Osteoblast (primary cell): ENCODE measurements around the gene SAMD4A. TPM values are rescaled to one million over a fixed set of nuclear protein-coding genes. Genes with fewer than 3 reads are reported as not detected.

Experiments used
- DNase-seq: peaks from one replicate; pipeline ENCODE4 v3.0.0; 2011; ENCODE audit warnings: low spot score, mixed read lengths; ENCODE audit not compliant: insufficient read length; ENCODE audit errors: missing footprints
- H2AFZ ChIP-seq: 2 replicates; pipeline ENCODE4 v1.6.0; 2011; ENCODE audit warnings: mild to moderate bottlenecking, low read length
- H3K27ac ChIP-seq: 2 replicates; pipeline ENCODE4 v1.5.1; 2011; ENCODE audit warnings: mild to moderate bottlenecking, low read depth, low read length, moderate library complexity
- H3K27me3 ChIP-seq: 2 replicates; pipeline ENCODE4 v1.6.0; 2012; ENCODE audit warnings: mild to moderate bottlenecking, control low read depth, inconsistent platforms, low read length, moderate library complexity; ENCODE audit not compliant: insufficient read depth
- H3K36me3 ChIP-seq: 2 replicates; pipeline ENCODE4 v1.5.1; 2011; ENCODE audit warnings: mild to moderate bottlenecking, low read length, control low read depth, moderate library complexity; ENCODE audit not compliant: insufficient read depth
- H3K4me1 ChIP-seq: 2 replicates; pipeline ENCODE4 v1.5.1; 2011; ENCODE audit warnings: mild to moderate bottlenecking, low read length, control low read depth, moderate library complexity; ENCODE audit not compliant: insufficient read depth
- H3K4me2 ChIP-seq: 2 replicates; pipeline ENCODE4 v1.6.0; 2011; ENCODE audit warnings: mild to moderate bottlenecking, low read length; ENCODE audit not compliant: insufficient read depth
- H3K4me3 ChIP-seq: fragments of 200-600 bp; sonication (generic); 3 replicates; pipeline ENCODE4 v1.5.1; 2012; ENCODE audit warnings: mild to moderate bottlenecking, low read length, inconsistent platforms; ENCODE audit not compliant: insufficient read depth
- H3K79me2 ChIP-seq: 2 replicates; pipeline ENCODE4 v1.6.0; 2012; ENCODE audit warnings: mild to moderate bottlenecking, low read length, control low read depth, inconsistent platforms; ENCODE audit not compliant: insufficient read depth
- H3K9me3 ChIP-seq: 2 replicates; pipeline ENCODE4 v1.5.1; 2011; ENCODE audit warnings: low read depth, low read length, control low read depth
- H4K20me1 ChIP-seq: 2 replicates; pipeline ENCODE4 v1.6.0; 2012; ENCODE audit warnings: mild to moderate bottlenecking, low read length, control low read depth; ENCODE audit not compliant: insufficient read depth
- total RNA-seq: library from RNA; depleted of rRNA; stranded (reverse); fragments of >200 nt; gene quantifications from 2 replicates; pipeline ENCODE4 v1.2.3, GENCODE V29; 2012
- TF ChIP-seq, protein P1 (sequence below): IDR thresholded peaks from 2 replicates; pipeline ENCODE4 v1.5.1; 2011; ENCODE audit warnings: mild to moderate bottlenecking, low read depth, low read length, moderate library complexity; ENCODE audit errors: extremely low read depth

The SAMD4A gene
- total RNA-seq, 1 donor: 26.1 TPM

DNA sequence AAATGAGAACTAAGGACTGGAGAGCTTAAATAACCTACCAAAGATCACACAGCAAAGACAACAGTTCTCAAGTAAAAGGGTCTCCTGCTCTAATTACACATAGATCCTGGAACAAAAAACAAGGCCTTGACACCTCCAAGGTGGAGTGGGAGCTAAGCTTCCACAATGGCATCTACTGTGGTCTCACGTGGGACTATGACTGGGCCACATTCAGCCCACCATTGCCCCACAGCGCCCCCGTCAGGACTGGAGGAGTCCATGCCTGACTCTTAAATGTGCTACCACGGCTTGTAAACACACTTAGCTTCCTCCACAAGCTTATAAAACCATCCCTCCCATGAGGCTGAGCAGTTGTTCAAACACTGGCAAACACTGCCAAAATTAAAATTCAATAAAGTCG lies 247.1 kb downstream of the SAMD4A start:
- TF ChIP-seq, protein P1, sequence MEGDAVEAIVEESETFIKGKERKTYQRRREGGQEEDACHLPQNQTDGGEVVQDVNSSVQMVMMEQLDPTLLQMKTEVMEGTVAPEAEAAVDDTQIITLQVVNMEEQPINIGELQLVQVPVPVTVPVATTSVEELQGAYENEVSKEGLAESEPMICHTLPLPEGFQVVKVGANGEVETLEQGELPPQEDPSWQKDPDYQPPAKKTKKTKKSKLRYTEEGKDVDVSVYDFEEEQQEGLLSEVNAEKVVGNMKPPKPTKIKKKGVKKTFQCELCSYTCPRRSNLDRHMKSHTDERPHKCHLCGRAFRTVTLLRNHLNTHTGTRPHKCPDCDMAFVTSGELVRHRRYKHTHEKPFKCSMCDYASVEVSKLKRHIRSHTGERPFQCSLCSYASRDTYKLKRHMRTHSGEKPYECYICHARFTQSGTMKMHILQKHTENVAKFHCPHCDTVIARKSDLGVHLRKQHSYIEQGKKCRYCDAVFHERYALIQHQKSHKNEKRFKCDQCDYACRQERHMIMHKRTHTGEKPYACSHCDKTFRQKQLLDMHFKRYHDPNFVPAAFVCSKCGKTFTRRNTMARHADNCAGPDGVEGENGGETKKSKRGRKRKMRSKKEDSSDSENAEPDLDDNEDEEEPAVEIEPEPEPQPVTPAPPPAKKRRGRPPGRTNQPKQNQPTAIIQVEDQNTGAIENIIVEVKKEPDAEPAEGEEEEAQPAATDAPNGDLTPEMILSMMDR: peak; percentile 40
- Histone ChIP-seq H3K9me3 (no peaks in the 10 kb centered on the region), H3K27me3 (no peaks in the 10 kb centered on the region), H4K20me1 (no peaks in the 10 kb centered on the region), H2AFZ (no peak overlapping the region), H3K36me3 (no peaks in the 10 kb centered on the region), H3K79me2 (no peaks in the 10 kb centered on the region), H3K4me1 (peaks cover 19% of the 10 kb centered on the region), H3K4me2 (no peak overlapping the region), H3K4me3 (no peak overlapping the region), H3K27ac (no peak overlapping the region)
- no peak for DNase-seq

DNA sequence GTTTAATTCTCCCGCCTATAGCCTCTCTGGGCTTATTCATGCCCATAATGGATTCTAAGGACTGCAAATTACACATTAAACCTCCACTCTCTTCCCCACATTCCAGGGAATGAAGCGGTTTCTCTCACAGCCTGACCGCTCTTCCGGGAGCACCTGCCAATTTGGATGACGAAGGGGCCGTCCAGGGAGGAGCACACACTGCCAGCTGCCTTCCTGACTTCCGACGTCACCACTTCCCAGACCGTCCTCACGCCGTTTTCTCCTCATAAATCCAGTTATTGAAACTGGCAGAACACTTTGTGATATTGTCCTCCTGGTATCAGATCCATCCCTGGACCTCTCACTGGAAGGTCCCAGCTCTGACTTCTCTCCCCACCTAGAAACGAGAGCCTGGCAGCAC lies 248.1 kb downstream of the SAMD4A start:
- Histone ChIP-seq H3K4me1 (peaks cover 21% of the 10 kb centered on the region), H3K36me3 (no peaks in the 10 kb centered on the region), H3K4me2 (peak overlapping the region; percentile 44), H3K79me2 (no peaks in the 10 kb centered on the region), H2AFZ (peak overlapping the region; percentile 53), H3K4me3 (peak overlapping the region; percentile 11), H4K20me1 (no peaks in the 10 kb centered on the region), H3K9me3 (no peaks in the 10 kb centered on the region), H3K27me3 (peaks cover 3% of the 10 kb centered on the region), H3K27ac (peak overlapping the region; percentile 80)
- TF ChIP-seq, protein P1: no peak
- peak; percentile 90 for DNase-seq

DNA sequence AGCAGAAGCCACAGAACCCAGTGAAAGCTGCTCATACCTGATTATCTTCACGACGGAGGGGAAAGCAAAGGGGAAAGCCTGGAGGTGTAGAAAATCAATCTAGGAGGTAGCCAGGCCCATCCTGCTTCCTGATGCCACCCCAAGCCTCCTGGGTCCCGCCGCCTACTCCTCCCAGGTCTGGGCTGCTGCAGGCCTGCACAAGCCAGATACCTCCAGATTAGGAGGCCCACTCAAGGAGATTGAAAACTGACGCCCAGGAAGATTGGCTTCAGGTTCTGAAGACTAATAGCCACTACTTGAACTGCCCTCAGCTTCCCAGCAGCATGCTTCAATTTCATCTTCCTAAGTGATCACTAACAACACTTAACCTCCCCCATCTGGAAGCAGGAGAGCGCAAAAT lies 248.6 kb downstream of the SAMD4A start:
- H3K4me1 ChIP-seq: peaks cover 21% of the 10 kb centered on the region
- H3K36me3 ChIP-seq: no peaks in the 10 kb centered on the region
- peak overlapping the region; percentile 53 for H2AFZ ChIP-seq
- H3K79me2 ChIP-seq: no peaks in the 10 kb centered on the region
- no peaks in the 10 kb centered on the region for H4K20me1 ChIP-seq
- no peak overlapping the region for H3K4me2 ChIP-seq
- DNase-seq: no peak
- peak overlapping the region; percentile 80 for H3K27ac ChIP-seq
- no peak overlapping the region for H3K4me3 ChIP-seq
- peaks cover 3% of the 10 kb centered on the region for H3K27me3 ChIP-seq
- no peaks in the 10 kb centered on the region for H3K9me3 ChIP-seq
- TF ChIP-seq, protein P1: no peak

DNA sequence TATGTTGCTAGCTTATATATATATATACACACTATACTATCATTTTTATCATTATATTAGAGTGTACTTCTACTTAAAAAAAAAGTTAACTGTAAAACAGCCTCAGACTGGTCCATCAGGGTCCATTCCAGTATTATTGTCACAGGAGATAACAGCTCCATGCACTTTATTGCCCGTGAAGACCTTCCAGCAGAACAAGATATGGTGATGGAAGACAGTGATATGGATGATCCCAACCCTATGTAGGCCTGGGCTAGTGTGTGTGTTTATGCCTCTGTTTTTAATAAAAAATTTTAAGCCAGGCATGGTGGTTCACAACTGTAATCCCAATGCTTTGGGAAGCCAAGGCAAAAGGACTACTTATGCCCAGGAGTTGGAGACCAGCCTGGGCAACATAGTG lies 249.5 kb downstream of the SAMD4A start:
- Histone ChIP-seq H3K79me2 (no peaks in the 10 kb centered on the region), H3K4me3 (no peak overlapping the region), H3K9me3 (no peaks in the 10 kb centered on the region), H4K20me1 (no peaks in the 10 kb centered on the region), H3K27me3 (peaks cover 3% of the 10 kb centered on the region), H3K4me2 (no peak overlapping the region), H3K36me3 (no peaks in the 10 kb centered on the region), H2AFZ (no peak overlapping the region), H3K27ac (no peak overlapping the region), H3K4me1 (peaks cover 21% of the 10 kb centered on the region)
- TF ChIP-seq, protein P1: no peak
- no peak for DNase-seq
